Measurements from ENCODE around the gene SFXN1. TPM values are rescaled to one million over a fixed set of nuclear protein-coding genes. Genes with fewer than 3 reads are reported as not detected.

The SFXN1 gene
- total and polyA plus RNA-seq, 5 donors from 2014 or later = 63.5 to 83.8 (median 80.3) TPM

- peaks cover 0 to 2% (median 0%) of the 10 kb centered on the region in 4 donors for H3K4me1 Mint-ChIP-seq
- peaks cover under 1% of the 10 kb centered on the region for H3K27me3 ChIP-seq (ENCODE audit: control insufficient read depth, insufficient read depth, low read length)
- no peaks in the 10 kb centered on the region for H3K9me3 ChIP-seq (ENCODE audit: control insufficient read depth in 2 of 2, low read length in 2 of 2)
- ATAC-seq (ENCODE audit: low read depth in 2 of 2) (no peak), DNase-seq (peak in 1 of 3 donors; percentile 42)
- H3K9me3 Mint-ChIP-seq = peaks cover 0 to 3% (median 0%) of the 10 kb centered on the region in 7 donors
- no peaks in the 10 kb centered on the region for H3K36me3 Mint-ChIP-seq
- H3K27me3 Mint-ChIP-seq = peaks cover 15% of the 10 kb centered on the region
- no peaks in the 10 kb centered on the region for H3K36me3 ChIP-seq (ENCODE audit: control insufficient read depth, insufficient read depth, low read length)
- H3K4me1 ChIP-seq (ENCODE audit: control insufficient read depth, insufficient read depth, low read length, poor library complexity, severe bottlenecking) = no peaks in the 10 kb centered on the region
- H3K4me3 Mint-ChIP-seq = no peak overlapping the region
- H3K27ac ChIP-seq (ENCODE audit: insufficient read depth, low read length, poor library complexity, severe bottlenecking) = no peak overlapping the region
- H3K4me3 ChIP-seq (ENCODE audit: low read depth, low read length) = no peak overlapping the region
- peak overlapping the region in 1 of 3 donors; percentile 17 for H3K27ac Mint-ChIP-seq
Measured at GRCh38 chr5:175542232-175542965, 64.0 kb downstream of the SFXN1 start.

GRCh38 chr5:175542966-175543235, 64.5 kb downstream of the SFXN1 start:
- Histone ChIP-seq H3K27ac (ENCODE audit: insufficient read depth, low read length, poor library complexity, severe bottlenecking) (no peak overlapping the region), H3K27me3 (ENCODE audit: control insufficient read depth, insufficient read depth, low read length) (peaks cover 3% of the 10 kb centered on the region), H3K36me3 (ENCODE audit: control insufficient read depth, insufficient read depth, low read length) (no peaks in the 10 kb centered on the region), H3K4me3 (ENCODE audit: low read depth, low read length) (no peak overlapping the region), H3K4me1 (ENCODE audit: control insufficient read depth, insufficient read depth, low read length, poor library complexity, severe bottlenecking) (no peaks in the 10 kb centered on the region), H3K9me3 (ENCODE audit: control insufficient read depth in 2 of 2, low read length in 2 of 2) (no peaks in the 10 kb centered on the region)
- H3K4me1 Mint-ChIP-seq = peaks cover 0 to 2% (median 0%) of the 10 kb centered on the region in 4 donors
- DNase-seq = no peak
- no peak overlapping the region for H3K4me3 Mint-ChIP-seq
- peaks cover 0 to 3% (median 0%) of the 10 kb centered on the region in 7 donors for H3K9me3 Mint-ChIP-seq
- no peak overlapping the region for H3K27ac Mint-ChIP-seq
- H3K27me3 Mint-ChIP-seq = peaks cover 18% of the 10 kb centered on the region
- no peak for ATAC-seq (ENCODE audit: low read depth in 2 of 2)
- H3K36me3 Mint-ChIP-seq = no peaks in the 10 kb centered on the region

- Histone ChIP-seq H3K4me1 (ENCODE audit: control insufficient read depth, insufficient read depth, low read length, poor library complexity, severe bottlenecking) (no peaks in the 10 kb centered on the region), H3K4me3 (ENCODE audit: low read depth, low read length) (no peak overlapping the region), H3K9me3 (ENCODE audit: control insufficient read depth in 2 of 2, low read length in 2 of 2) (no peaks in the 10 kb centered on the region), H3K27ac (ENCODE audit: insufficient read depth, low read length, poor library complexity, severe bottlenecking) (no peak overlapping the region), H3K36me3 (ENCODE audit: control insufficient read depth, insufficient read depth, low read length) (no peaks in the 10 kb centered on the region), H3K27me3 (ENCODE audit: control insufficient read depth, insufficient read depth, low read length) (peaks cover 6% of the 10 kb centered on the region)
- DNase-seq (no peak), ATAC-seq (ENCODE audit: low read depth in 2 of 2) (no peak)
- no peak overlapping the region for H3K4me3 Mint-ChIP-seq
- peaks cover 0 to 3% (median 0%) of the 10 kb centered on the region in 7 donors for H3K9me3 Mint-ChIP-seq
- H3K27me3 Mint-ChIP-seq = peaks cover 24% of the 10 kb centered on the region
- peaks cover 0 to 8% (median under 1%) of the 10 kb centered on the region in 4 donors for H3K4me1 Mint-ChIP-seq
- H3K27ac Mint-ChIP-seq = no peak overlapping the region
- no peaks in the 10 kb centered on the region for H3K36me3 Mint-ChIP-seq
Measured at GRCh38 chr5:175544108-175544511, 65.8 kb downstream of the SFXN1 start.

- Histone ChIP-seq H3K4me1 (ENCODE audit: control insufficient read depth, insufficient read depth, low read length, poor library complexity, severe bottlenecking) (no peaks in the 10 kb centered on the region), H3K4me3 (ENCODE audit: low read depth, low read length) (no peak overlapping the region), H3K27ac (ENCODE audit: insufficient read depth, low read length, poor library complexity, severe bottlenecking) (no peak overlapping the region), H3K36me3 (ENCODE audit: control insufficient read depth, insufficient read depth, low read length) (no peaks in the 10 kb centered on the region), H3K27me3 (ENCODE audit: control insufficient read depth, insufficient read depth, low read length) (peaks cover 6% of the 10 kb centered on the region), H3K9me3 (ENCODE audit: control insufficient read depth in 2 of 2, low read length in 2 of 2) (no peaks in the 10 kb centered on the region)
- peaks cover 25% of the 10 kb centered on the region for H3K27me3 Mint-ChIP-seq
- no peak for ATAC-seq (ENCODE audit: low read depth in 2 of 2)
- H3K4me3 Mint-ChIP-seq = no peak overlapping the region
- H3K36me3 Mint-ChIP-seq = no peaks in the 10 kb centered on the region
- H3K27ac Mint-ChIP-seq = no peak overlapping the region
- H3K4me1 Mint-ChIP-seq = peaks cover 0 to 8% (median under 1%) of the 10 kb centered on the region in 4 donors
- peaks cover 0 to 3% (median 0%) of the 10 kb centered on the region in 7 donors for H3K9me3 Mint-ChIP-seq
- no peak for DNase-seq
Measured at GRCh38 chr5:175544586-175544985, 66.2 kb downstream of the SFXN1 start.

DNA sequence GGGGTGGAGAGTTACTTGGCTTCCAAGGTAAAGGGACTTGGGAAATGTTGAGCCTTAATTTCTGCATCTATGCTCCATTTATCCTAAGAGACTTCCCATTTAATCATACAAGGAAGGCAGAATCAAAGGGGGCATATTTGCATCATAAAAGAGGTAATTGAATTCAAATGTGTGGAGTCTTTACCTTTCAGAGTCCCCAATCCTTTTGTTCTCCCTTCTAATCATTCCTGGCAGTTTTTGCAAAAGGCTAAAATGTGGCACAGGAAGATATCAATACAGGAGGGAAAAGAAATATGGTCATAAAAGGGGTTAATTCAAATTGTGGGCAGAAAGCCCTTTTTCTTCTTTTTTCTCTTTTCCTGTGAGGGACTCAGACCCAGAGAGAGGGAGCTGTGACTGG, 69.5 kb downstream of the SFXN1 start:
- no peak overlapping the region for H3K27ac Mint-ChIP-seq

GRCh38 chr5:175548626-175549311, 70.4 kb downstream of the SFXN1 start:
- H3K36me3 ChIP-seq (ENCODE audit: control insufficient read depth, insufficient read depth, low read length) = no peaks in the 10 kb centered on the region
- H3K4me3 Mint-ChIP-seq = no peak overlapping the region
- peaks cover 0 to 6% (median under 1%) of the 10 kb centered on the region in 4 donors for H3K4me1 Mint-ChIP-seq
- peak overlapping the region in 1 of 3 donors; percentile 22 for H3K27ac Mint-ChIP-seq
- peaks cover 34% of the 10 kb centered on the region for H3K27me3 Mint-ChIP-seq
- no peak for ATAC-seq (ENCODE audit: low read depth in 2 of 2)
- H3K36me3 Mint-ChIP-seq = no peaks in the 10 kb centered on the region
- no peak for DNase-seq
- H3K4me1 ChIP-seq (ENCODE audit: control insufficient read depth, insufficient read depth, low read length, poor library complexity, severe bottlenecking) = no peaks in the 10 kb centered on the region
- H3K9me3 ChIP-seq (ENCODE audit: control insufficient read depth in 2 of 2, low read length in 2 of 2) = no peaks in the 10 kb centered on the region
- H3K4me3 ChIP-seq (ENCODE audit: low read depth, low read length) = no peak overlapping the region
- no peak overlapping the region for H3K27ac ChIP-seq (ENCODE audit: insufficient read depth, low read length, poor library complexity, severe bottlenecking)
- peaks cover 0 to 3% (median 0%) of the 10 kb centered on the region in 7 donors for H3K9me3 Mint-ChIP-seq
- H3K27me3 ChIP-seq (ENCODE audit: control insufficient read depth, insufficient read depth, low read length) = peaks cover 8% of the 10 kb centered on the region

More for the DNA sequence above, 69.5 kb downstream of the SFXN1 start:
- peaks cover 0 to 3% (median 0%) of the 10 kb centered on the region in 7 donors for H3K9me3 Mint-ChIP-seq
- Histone ChIP-seq H3K36me3 (ENCODE audit: control insufficient read depth, insufficient read depth, low read length) (no peaks in the 10 kb centered on the region), H3K4me3 (ENCODE audit: low read depth, low read length) (no peak overlapping the region), H3K27ac (ENCODE audit: insufficient read depth, low read length, poor library complexity, severe bottlenecking) (no peak overlapping the region), H3K9me3 (ENCODE audit: control insufficient read depth in 2 of 2, low read length in 2 of 2) (no peaks in the 10 kb centered on the region), H3K27me3 (ENCODE audit: control insufficient read depth, insufficient read depth, low read length) (peaks cover 8% of the 10 kb centered on the region), H3K4me1 (ENCODE audit: control insufficient read depth, insufficient read depth, low read length, poor library complexity, severe bottlenecking) (no peaks in the 10 kb centered on the region)
- no peak for DNase-seq
- H3K4me3 Mint-ChIP-seq = no peak overlapping the region
- H3K36me3 Mint-ChIP-seq = no peaks in the 10 kb centered on the region
- peaks cover 0 to 6% (median under 1%) of the 10 kb centered on the region in 4 donors for H3K4me1 Mint-ChIP-seq
- no peak for ATAC-seq (ENCODE audit: low read depth in 2 of 2)
- peaks cover 34% of the 10 kb centered on the region for H3K27me3 Mint-ChIP-seq

DNA sequence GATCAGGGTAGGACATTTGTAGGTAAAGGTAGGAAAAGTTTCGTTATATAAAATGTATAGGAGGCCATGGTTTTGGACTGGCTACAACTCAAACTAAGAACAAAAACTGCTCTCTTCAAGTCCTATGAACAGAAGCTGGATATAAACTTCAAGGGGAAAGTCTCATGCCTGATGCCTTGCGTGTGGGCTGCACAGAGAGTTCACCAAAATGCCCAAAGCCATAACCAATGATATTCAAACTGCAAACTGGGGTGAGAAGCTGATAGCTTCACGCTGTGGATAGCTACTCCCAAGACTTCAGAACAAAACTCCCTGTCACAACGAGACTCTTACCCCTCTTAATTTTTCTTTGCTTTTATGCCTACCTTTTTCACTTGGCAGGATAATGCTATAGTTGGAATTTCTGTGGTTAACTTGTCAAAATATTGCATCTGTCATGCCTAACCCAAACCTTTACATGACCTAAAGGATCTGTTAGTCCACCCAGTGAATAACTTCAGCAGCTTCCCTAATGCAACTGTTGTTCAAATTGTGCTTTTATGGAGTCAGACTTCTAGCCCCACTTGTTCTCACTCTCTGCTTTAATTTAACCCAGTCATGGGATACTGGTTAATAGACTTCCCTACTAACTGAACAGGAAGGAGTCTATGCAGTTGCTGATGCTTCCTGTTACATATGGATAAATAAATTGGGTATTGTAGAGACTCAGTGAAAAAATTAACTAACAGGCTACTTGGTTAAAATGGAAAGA, 71.9 kb downstream of the SFXN1 start:
- Mint-ChIP-seq H3K27ac (no peak overlapping the region), H3K36me3 (no peaks in the 10 kb centered on the region), H3K4me1 (peaks cover 0 to 6% (median under 1%) of the 10 kb centered on the region in 4 donors), H3K4me3 (no peak overlapping the region), H3K27me3 (peaks cover 34% of the 10 kb centered on the region), H3K9me3 (no peaks in the 10 kb centered on the region)
- ATAC-seq (ENCODE audit: low read depth in 2 of 2) (no peak), DNase-seq (no peak)
- Histone ChIP-seq H3K27me3 (ENCODE audit: control insufficient read depth, insufficient read depth, low read length) (peaks cover 8% of the 10 kb centered on the region), H3K36me3 (ENCODE audit: control insufficient read depth, insufficient read depth, low read length) (no peaks in the 10 kb centered on the region), H3K27ac (ENCODE audit: insufficient read depth, low read length, poor library complexity, severe bottlenecking) (no peak overlapping the region), H3K9me3 (ENCODE audit: control insufficient read depth in 2 of 2, low read length in 2 of 2) (no peaks in the 10 kb centered on the region), H3K4me1 (ENCODE audit: control insufficient read depth, insufficient read depth, low read length, poor library complexity, severe bottlenecking) (no peaks in the 10 kb centered on the region), H3K4me3 (ENCODE audit: low read depth, low read length) (no peak overlapping the region)

Data from CD4-positive, CD25-positive, alpha-beta regulatory T cell (primary cell).